Fibroblast of mammary gland (primary cell): ENCODE data around the gene SPTBN4.
"Not testable (repeated sequence)": the region's sequence is repeated elsewhere in the genome, so short reads cannot be mapped to it uniquely, and the experiment has no call there.

Source experiments
- DNase-seq: peaks from one replicate; pipeline ENCODE4 v3.0.0-alpha.2; 2010; ENCODE audit warnings: low read depth
- H3K4me3 ChIP-seq: 2 replicates; pipeline ENCODE4 v1.5.1; 2011; ENCODE audit warnings: low read depth, mild to moderate bottlenecking, low read length, moderate library complexity; ENCODE audit not compliant: control insufficient read depth
- CTCF ChIP-seq: conservative IDR thresholded peaks from 2 replicates; pipeline ENCODE4 v1.5.1; 2011; ENCODE audit warnings: low read depth, low read length, inconsistent platforms; ENCODE audit not compliant: control insufficient read depth, insufficient read depth

The SPTBN4 gene

GRCh38 chr19:40553885-40554857, 87.4 kb downstream of the SPTBN4 start:
- TF ChIP-seq CTCF, result no peak
- no peak overlapping the region for H3K4me3 ChIP-seq
- DNase-seq, result no peak

- no peak for TF ChIP-seq CTCF
- no peak for DNase-seq
- H3K4me3 ChIP-seq, result no peak overlapping the region
Measured at GRCh38 chr19:40555978-40556689, 89.3 kb downstream of the SPTBN4 start.

GRCh38 chr19:40556953-40557530, 90.2 kb downstream of the SPTBN4 start:
- DNase-seq, result no peak
- no peak for TF ChIP-seq CTCF
- H3K4me3 ChIP-seq, result no peak overlapping the region

GRCh38 chr19:40559394-40559793, 92.6 kb downstream of the SPTBN4 start:
- DNase-seq, result no peak
- TF ChIP-seq CTCF, result no peak
- H3K4me3 ChIP-seq, result no peak overlapping the region

GRCh38 chr19:40560092-40560507, 93.3 kb downstream of the SPTBN4 start:
- no peak for TF ChIP-seq CTCF
- H3K4me3 ChIP-seq, result no peak overlapping the region
- DNase-seq, result no peak

GRCh38 chr19:40561947-40562346, 95.1 kb downstream of the SPTBN4 start:
- H3K4me3 ChIP-seq, result no peak overlapping the region
- no peak for DNase-seq

GRCh38 chr19:40564535-40564934, 97.7 kb downstream of the SPTBN4 start:
- H3K4me3 ChIP-seq, DNase-seq: not testable (repeated sequence)

More at GRCh38 chr19:40561947-40562346, 95.1 kb downstream of the SPTBN4 start:
- TF ChIP-seq CTCF, result no peak
